Glutamatergic neuron (in vitro differentiated cells): ENCODE data around the gene TBX15. TPM values are rescaled to one million over a fixed set of nuclear protein-coding genes. Genes with fewer than 3 reads are reported as not detected.

Experiments used
- DNase-seq: peaks from one replicate; pipeline ENCODE4 v3.0.0; 2022
- H3K27ac Mint-ChIP-seq: one replicate; pipeline ENCODE4 v1.8.0; 2020; ENCODE audit warnings: mild to moderate bottlenecking, mixed read lengths, inconsistent platforms; ENCODE audit not compliant: unreplicated experiment
- H3K27me3 Mint-ChIP-seq: one replicate; pipeline ENCODE4 v1.8.0; 2020; ENCODE audit warnings: mild to moderate bottlenecking, moderate library complexity, mixed read lengths, inconsistent platforms; ENCODE audit not compliant: unreplicated experiment
- H3K36me3 Mint-ChIP-seq: one replicate; pipeline ENCODE4 v1.8.0; 2020; ENCODE audit warnings: mild to moderate bottlenecking, mixed read lengths, inconsistent platforms; ENCODE audit not compliant: unreplicated experiment
- H3K4me1 Mint-ChIP-seq: one replicate; pipeline ENCODE4 v1.8.0; 2020; ENCODE audit warnings: mild to moderate bottlenecking, low read depth, mixed read lengths, inconsistent platforms; ENCODE audit not compliant: unreplicated experiment
- H3K4me3 Mint-ChIP-seq: one replicate; pipeline ENCODE4 v1.8.0; 2020; ENCODE audit warnings: mild to moderate bottlenecking, mixed read lengths, inconsistent platforms; ENCODE audit not compliant: unreplicated experiment
- H3K9me3 Mint-ChIP-seq: one replicate; pipeline ENCODE4 v1.8.0; 2020; ENCODE audit warnings: mild to moderate bottlenecking, moderate library complexity, mixed read lengths, inconsistent platforms; ENCODE audit not compliant: unreplicated experiment
- total RNA-seq: library from RNA; stranded (reverse); fragmentation: NEBNext Ultra II Directional; extraction: Animal tissue kit (Norgen Biotek cat#: 25700); gene quantifications from one replicate; pipeline ENCODE4 v1.2.1, GENCODE V29; 2021; ENCODE audit not compliant: unreplicated experiment
- TF ChIP-seq, protein P1 (sequence below): fragments of 200-600 bp; sonication (generic); IDR thresholded peaks from one replicate; pipeline ENCODE4 v1.5.0; 2021; ENCODE audit not compliant: partially characterized antibody, unreplicated experiment

The TBX15 gene
- total RNA-seq, 1 donor from 2014 or later = 0.69 TPM

DNA sequence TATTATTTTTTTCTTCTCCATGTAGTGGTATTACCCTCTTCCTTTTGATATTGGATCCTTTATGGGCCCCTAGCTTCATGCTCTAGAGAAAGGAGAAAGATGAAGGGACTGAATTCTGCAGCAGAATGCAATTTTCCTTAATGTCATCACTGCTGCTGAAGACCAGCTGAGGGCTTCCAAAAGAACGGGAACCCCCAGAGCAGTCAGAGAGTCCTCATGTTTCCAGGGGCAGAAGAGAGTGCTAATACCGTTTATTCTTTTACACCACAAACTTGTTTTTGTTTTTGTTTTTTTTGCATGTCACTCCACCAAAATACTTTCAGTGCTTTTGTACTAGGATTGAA is 21.1 kb upstream of the TBX15 start:
- Mint-ChIP-seq H3K36me3 (no peaks in the 10 kb centered on the region), H3K9me3 (peaks cover 8% of the 10 kb centered on the region), H3K4me3 (no peak overlapping the region), H3K27ac (no peak overlapping the region), H3K27me3 (peaks cover 16% of the 10 kb centered on the region), H3K4me1 (no peaks in the 10 kb centered on the region)
- TF ChIP-seq, protein P1, sequence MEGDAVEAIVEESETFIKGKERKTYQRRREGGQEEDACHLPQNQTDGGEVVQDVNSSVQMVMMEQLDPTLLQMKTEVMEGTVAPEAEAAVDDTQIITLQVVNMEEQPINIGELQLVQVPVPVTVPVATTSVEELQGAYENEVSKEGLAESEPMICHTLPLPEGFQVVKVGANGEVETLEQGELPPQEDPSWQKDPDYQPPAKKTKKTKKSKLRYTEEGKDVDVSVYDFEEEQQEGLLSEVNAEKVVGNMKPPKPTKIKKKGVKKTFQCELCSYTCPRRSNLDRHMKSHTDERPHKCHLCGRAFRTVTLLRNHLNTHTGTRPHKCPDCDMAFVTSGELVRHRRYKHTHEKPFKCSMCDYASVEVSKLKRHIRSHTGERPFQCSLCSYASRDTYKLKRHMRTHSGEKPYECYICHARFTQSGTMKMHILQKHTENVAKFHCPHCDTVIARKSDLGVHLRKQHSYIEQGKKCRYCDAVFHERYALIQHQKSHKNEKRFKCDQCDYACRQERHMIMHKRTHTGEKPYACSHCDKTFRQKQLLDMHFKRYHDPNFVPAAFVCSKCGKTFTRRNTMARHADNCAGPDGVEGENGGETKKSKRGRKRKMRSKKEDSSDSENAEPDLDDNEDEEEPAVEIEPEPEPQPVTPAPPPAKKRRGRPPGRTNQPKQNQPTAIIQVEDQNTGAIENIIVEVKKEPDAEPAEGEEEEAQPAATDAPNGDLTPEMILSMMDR = no peak
- DNase-seq = no peak

DNA sequence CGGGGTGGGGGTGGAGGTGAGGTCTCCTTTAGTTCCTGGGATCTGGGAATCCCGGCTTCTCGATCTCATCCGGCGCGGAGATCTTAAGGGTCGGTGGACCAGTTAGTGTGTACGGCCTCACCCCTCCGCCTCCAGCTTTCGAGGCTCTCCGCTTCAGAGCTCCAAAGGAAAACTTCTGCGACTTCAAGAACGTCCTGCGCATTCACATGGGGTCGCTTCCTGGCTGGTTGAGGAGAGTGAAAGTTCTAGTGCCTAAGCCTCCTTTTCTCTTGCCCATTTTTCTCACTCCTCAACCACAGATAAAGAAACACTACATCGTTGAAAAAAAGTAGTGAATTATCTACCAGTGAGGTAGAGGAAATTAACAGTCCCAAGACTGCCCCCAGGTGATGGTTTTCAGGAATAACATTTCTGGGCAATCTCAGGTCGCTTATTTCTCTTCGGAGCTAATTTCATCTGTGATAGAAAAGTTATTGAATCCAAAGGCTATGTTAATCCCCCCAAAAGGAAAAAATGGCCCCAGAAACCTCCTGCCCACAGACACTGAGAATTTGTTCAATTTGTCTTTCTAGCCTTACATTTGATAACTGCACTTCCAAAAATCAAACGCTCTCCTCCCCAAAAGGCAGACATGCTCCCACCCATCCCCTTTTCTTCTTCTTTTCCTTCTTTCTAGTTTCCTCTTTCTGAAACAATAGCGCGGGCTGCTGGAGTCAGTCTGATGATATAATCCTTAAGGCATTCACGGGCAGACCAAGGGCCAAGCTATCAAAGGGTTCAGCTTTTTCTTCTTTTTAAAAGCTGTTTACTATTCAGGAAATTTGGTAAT is 20.6 kb upstream of the TBX15 start:
- TF ChIP-seq, protein P1 = peak; percentile 69
- no peaks in the 10 kb centered on the region for H3K36me3 Mint-ChIP-seq
- H3K9me3 Mint-ChIP-seq = peaks cover 8% of the 10 kb centered on the region
- peak overlapping the region; percentile 74 for H3K4me3 Mint-ChIP-seq
- no peaks in the 10 kb centered on the region for H3K4me1 Mint-ChIP-seq
- H3K27me3 Mint-ChIP-seq = peaks cover 21% of the 10 kb centered on the region
- no peak overlapping the region for H3K27ac Mint-ChIP-seq
- DNase-seq = no peak

DNA sequence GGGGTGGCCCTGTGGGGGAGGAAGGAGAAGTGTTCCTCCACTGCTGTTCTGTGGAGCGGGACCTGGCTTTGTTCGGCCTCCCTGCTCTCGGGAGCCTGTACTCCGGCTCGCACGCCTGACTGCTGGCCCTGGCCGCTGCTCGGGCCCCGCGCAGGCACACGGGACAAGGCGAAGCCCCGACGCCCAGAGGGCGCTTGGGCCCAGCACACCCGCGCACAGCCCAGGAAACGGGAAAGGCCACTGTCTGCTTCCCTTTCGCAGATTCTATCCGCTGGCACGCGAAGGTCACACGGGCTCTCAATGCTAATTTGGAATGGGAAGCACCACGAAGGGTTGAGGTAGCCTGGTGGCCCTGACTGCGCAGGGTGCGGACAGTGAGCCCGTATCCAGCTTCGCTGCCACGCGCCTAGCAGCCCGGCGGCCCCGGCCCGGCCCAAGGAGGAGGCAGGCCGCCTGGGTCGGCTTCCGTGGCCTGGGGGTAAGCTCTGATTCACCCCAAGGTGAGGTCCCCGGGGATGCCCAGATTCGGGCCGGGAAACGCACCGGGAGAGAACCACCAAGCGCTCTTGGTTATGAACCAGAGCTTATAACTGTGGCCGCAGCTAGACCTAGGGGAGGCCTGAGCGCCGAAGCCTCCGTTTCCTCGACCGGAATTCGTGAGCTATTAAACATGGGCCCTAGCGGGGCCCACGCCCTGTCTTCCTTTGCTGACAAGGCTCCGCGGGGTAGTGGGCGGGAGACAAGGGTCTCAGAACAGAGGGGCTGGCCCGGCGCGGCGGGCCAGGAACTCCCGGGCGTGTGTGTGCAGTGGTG is 19.7 kb upstream of the TBX15 start:
- H3K4me1 Mint-ChIP-seq = no peaks in the 10 kb centered on the region
- peak overlapping the region; percentile 74 for H3K4me3 Mint-ChIP-seq
- no peak for DNase-seq
- H3K36me3 Mint-ChIP-seq = no peaks in the 10 kb centered on the region
- H3K9me3 Mint-ChIP-seq = peaks cover 8% of the 10 kb centered on the region
- H3K27me3 Mint-ChIP-seq = peaks cover 27% of the 10 kb centered on the region
- no peak overlapping the region for H3K27ac Mint-ChIP-seq
- TF ChIP-seq, protein P1 = no peak

DNA sequence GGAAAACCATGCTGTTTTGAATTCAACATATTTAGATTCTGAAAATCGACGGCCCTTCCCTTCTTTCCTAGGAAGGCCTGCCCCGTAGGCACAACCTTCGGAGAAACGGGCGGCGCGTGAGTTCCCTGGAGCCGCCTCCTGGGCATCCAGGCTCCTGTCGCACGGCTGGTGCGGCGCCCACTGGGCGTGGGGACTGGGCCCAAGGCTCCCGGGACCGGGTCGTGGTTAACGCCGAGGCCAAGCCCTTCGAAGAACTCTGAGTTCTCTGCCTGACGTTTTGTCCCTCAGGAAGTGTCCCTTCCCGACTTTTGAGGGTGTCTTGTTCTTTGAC is 19.2 kb upstream of the TBX15 start:
- Mint-ChIP-seq H3K36me3 (no peaks in the 10 kb centered on the region), H3K27ac (no peak overlapping the region), H3K4me1 (no peaks in the 10 kb centered on the region), H3K27me3 (peaks cover 29% of the 10 kb centered on the region), H3K4me3 (no peak overlapping the region), H3K9me3 (peaks cover 8% of the 10 kb centered on the region)
- TF ChIP-seq, protein P1 = no peak
- no peak for DNase-seq
